ENCODE measurements around the gene CACNG3.
"Not testable (repeated sequence)": the region's sequence is repeated elsewhere in the genome, so short reads cannot be mapped to it uniquely, and the experiment has no call there.

Gene CACNG3

DNA sequence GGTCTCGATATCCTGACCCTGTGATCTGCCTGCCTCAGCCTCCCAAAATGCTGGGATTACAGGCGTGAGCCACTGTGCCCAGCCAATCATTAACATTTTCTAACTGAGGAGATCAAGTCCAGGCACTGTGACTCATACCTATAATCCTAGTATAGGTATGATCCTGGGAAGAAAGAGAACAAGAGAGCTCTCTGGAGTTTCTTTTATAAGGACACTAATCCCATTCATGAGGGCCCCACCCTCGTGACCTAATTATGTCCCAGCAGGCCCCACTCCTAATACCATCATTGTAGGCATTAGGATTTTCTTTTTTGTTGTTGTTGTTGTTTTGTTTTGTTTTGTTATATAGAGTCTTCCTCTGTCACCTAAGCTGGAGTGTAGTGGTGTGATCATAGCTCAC, 80.4 kb downstream of the CACNG3 start:
- no peak for DNase-seq

DNA sequence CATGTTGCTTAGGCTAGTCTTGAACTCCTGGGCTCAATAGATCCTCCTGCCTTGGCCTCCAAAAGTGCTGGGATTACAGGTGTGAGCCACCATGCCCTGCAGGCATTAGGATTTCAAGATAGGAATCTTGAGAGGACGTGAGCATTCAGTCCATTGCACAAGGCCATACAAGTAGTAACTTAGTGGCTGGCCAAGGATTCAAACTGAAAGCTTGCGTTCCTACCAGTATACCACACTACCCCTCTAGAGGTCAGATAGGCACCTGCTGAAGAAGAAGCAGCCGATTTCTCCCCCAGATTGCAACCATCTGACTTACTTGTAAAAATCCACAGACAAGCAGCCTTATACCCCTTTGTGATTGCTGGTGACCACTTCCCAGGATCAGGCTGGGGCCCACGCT, 80.9 kb downstream of the CACNG3 start:
- no peak for DNase-seq

DNA sequence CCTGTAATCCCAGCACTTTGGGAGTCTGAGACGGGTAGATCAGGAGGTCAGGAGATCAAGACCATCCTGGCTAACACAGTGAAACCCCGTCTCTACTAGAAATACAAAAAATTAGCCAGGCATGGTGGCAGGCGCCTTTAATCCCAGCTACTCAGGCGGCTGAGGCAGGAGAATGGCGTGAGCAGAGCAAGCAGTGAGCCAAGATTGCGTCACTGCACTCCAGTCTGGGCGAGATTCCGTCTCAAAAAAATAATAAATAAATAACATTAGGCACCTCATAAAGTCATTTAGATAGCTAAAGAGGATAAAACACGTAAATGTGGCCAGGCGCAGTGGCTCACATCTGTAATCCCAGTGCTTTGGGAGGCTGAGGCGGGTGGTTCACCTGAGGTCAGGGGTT, 87.7 kb downstream of the CACNG3 start:
- not testable (repeated sequence) for DNase-seq

DNA sequence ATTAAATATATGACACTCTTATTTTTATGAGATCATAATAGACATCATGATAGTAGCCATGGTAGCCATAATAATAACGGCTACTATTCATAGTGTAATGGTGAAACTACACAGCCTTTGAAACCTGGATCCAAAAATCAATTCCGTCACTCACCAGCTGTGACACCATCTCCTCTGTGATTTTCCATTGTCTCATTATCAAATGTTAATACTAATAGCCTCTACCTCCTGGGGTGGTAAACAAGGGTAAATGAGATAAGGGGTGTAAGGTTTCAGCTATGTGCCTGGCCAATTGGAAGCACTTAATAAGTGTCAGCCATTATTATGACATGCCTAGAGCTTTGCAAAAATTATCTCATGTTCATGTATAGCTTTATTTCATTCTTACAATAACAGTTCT, 88.6 kb downstream of the CACNG3 start:
- DNase-seq: no peak

DNA sequence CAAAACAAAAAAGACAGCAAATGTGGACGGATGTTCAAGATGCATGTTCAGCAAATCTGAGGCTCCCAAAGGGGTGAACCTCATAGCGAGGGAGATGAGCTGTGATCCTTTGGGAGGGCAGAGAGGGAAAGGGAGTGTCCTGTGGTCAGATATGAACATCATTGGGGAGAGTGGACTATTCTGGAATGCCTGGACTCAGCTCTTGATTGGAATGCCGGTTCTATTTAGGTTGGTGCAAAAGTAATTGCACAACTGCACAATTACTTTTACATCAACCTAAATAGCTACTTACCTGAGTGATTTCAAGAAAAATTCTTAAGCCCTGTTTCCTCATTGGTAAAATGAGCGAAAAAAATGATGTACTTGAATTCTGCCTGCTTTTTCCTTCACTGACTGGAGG, 89.6 kb downstream of the CACNG3 start:
- no peak for DNase-seq

DNA sequence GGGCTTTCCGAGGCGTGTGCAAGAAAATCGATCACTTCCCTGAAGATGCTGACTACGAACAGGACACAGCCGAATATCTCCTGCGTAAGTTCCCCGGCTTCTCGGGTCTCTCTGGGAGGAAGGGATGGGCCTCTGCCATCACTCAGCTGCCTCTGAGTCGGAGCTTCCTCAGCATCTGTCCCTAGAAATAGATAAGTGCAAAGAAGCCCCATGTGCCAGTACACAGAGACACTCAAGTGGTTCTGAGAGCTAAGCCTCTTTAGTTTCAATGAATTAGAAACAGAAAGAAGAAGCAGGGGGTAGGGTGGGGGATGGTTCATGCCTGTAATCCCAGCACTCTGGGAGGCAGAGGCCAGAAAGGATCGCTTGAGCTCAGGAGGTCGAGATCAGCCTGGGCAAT, 90.6 kb downstream of the CACNG3 start:
- no peak for DNase-seq

DNA sequence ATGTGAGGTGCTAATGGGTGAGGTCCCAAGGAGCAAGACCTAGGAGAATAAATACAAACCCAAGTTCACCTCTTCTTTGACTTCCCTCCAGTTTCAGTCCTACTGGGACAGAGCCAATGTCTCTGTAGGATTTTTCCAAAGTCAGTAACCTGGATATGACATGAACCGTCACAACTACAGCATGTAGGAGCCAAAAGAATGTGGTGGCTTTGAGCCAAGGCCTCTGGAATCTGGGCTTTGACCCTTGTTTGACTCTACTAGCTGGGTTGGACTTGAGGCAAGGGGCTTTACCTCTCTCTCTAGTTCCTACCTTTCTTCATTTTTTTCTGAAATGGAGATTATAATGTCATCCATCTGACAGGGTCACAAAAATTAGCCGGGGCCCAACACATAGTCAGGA, 91.4 kb downstream of the CACNG3 start:
- no peak for DNase-seq

DNA sequence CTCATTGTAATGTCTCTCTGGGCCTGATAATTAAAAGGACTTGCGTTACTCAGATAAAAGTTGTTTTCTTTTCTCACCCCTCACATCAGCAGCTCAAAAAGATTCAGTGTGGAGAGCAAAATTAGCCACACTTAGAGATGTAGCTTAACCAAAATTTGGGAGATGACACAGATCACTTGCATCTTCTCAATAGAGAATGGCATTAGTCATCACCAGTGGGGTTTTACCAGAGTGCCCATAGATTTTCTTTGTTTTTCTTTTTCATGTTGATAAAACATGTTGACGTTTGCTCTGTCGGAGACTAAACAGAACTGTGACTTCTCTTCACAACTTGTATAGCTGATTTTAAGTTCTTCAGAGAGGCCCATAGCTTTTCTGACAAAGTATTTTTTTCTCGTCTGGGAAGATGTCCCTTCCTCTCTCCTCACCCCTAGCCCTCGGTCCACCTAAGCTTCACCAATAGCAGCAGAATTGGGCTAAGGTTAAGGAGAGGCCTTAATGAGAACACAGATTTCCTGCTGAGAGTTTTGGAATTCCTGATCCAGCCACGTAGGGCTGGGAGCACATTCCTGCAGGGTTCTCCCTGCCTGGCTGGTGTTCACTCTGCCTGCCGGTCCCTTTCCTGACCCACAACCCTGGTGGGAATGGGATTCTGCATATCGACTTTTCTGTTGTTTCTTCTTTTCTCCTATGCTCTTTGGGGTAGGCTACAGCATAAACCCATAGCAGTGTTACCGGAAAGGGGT, 92.6 kb downstream of the CACNG3 start:
- DNase-seq: no peak

DNA sequence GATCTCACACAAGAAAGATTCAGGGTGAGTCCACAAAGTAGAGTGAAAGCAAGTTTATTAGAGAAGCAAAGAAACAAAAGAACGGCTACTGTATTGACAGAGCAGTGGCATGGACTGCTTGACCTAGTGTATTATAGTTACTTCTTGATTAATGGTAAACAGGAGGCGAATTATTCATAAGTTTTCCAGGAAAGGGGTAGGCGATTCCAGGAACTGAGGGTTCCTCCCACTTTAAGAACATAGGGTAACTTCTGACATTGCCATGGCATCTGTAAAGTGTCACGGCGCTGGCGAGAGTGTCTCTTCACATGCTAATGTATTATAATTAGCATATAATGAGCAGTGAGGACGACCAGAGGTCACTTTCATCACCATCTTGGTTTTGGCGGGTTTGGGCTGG, 93.2 kb downstream of the CACNG3 start:
- DNase-seq: no peak

DNA sequence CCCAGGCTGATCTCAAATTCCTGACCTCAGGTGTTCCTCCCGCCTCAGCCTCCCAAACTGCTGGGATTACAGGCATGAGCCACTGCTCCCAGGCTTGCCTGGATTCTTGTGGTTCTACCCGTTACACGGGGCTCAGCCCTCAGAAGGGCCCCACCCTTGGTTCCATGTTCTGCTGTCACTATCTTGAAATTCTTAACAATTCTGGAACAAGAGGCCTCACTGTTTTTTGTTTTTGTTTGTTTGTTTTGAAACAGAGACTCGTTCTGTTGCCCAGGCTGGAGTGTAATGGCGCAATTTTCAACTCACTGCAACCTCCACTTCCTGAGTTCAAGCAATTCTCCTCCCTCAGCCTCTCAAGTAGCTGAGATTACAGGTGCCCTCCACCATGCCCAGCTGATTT, 96.6 kb downstream of the CACNG3 start:
- DNase-seq: no peak

DNA sequence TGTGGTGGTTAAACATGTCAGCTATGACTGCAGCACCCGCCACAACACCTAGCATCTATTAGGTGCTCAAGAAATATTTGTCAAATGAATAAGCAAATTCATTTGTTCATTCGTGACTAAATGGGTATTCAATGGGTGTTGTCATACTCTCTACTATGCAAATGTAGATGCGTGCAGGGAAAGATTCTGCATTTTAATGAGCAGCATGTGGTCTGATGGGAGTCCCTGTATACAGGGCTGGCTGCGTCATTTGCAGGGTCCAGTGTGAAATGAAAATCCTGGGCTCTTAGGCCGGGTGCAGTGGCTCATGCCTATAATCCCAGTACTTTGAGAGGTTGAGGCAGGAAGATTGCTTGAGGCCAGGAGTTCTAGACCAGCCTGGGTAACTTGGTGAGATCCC, 97.5 kb downstream of the CACNG3 start:
- no peak for DNase-seq

DNA sequence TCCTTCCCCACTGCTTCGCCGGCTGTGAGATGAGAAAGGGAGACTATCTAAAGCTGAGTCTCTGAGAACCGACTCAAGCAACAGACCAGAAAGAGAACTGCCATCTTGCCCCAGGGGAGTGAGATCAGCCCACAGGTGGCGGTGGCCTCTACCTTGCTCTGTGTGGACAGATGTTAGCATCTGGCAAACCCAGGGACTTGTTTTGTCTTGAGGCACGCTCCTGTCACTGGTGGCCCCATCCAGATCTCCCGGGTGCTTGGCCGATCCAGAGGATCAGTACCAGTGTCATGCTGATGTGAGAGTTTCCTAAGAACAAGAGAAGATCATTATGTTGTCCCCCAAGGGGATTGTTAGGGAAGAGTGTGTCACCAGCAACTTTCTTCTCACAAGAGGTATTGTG, 101.4 kb downstream of the CACNG3 start:
- no peak for DNase-seq

DNA sequence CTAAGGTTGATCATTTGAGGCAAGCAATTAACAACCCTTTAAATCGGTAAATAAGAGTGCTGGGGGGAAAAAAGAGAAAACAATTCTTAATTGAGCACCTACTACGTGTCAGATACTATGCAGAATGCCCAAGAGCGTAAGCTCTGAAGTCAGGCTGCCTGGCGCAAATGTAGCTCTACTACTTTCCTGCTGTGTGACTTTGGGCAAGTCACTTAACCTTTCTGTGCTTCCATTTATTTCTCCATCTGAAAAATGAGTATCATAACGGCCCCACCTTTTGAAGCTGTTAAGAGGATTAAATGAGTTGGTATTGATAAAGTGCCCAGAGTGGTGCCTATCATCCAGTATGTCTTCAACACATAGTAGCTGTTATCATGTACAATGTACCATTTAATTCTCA, 102.0 kb downstream of the CACNG3 start:
- no peak for DNase-seq

DNA sequence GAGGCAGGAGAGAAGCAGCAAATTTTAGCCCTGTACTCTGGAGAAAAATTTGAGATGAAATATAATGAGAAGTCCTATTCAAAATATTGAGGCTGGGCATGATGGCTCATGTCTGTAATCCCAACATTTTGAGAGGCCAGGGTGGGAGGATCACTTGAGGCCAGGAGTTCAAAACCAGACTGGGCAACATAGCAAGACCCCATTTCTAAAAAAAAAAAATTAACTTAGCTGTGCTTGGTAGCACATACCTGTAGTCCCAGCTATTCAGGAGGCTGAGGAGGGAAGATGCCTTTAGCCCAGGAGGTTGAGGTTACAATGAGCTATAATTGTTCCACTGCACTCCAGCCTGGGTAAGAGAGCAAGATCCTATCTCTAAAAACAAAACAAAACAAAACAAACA, 103.4 kb downstream of the CACNG3 start:
- no peak for DNase-seq

DNA sequence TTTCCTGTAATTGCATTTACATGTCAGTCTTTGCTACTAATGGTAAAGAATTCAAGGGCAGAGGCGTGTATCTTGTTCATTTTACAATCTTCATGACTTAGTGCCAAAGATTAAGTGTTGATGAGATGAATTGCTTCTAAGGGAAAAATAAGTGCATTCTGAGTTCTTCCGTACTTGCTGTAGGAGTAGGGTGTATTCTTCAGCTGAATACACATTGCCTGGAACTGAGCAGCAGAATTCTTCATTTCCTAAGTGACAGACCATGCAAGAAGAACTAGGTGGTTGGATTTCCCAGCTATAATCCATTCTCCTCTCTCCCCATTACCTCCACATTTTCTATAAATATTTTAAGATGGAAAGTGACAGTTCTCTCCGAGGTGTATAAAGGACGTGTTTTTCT, 104.8 kb downstream of the CACNG3 start:
- DNase-seq: no peak

DNA sequence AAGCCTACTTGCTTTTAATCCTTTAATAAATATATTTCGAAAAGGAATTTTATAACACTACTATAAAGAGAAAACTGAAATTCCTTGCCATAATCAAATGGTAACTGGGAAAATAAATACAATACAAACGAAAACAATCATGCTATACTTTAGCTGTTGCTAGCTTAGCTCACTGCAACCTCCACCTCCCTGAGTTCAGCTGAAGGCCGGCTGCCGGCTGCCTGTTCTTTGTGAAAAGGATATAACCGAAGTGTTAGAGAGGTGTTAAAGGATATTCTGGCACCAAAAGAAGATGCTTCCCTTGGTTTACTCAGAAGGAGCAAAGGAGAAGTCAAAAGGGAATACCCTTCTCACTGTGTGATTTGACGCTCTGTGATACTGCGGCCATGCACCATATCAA, 108.5 kb downstream of the CACNG3 start:
- no peak for DNase-seq

DNA sequence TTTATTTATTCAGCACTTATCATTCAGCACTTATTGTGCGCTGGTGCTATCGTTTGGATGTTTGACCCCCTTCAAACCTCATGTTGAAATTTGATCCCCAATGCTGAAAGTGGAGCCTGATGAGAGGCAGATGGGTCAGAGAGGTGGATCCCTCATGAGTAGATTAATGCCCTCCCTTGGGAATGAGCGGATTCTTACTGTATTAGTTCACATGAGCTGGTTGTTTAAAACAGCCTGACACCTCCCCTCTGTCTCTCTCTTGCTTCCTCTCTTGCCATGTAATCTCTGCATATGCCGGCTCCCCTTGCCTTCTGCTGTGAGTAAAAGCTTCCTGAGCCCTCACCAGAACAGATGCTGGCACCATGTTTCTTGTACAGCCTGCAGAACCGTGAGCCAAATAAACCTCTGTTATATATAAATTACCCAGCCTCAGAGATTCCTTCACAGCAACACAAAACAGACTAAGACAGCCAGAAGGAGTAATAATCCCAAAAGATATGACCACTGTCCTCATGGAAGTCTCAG, 111.1 kb downstream of the CACNG3 start:
- no peak for DNase-seq

DNA sequence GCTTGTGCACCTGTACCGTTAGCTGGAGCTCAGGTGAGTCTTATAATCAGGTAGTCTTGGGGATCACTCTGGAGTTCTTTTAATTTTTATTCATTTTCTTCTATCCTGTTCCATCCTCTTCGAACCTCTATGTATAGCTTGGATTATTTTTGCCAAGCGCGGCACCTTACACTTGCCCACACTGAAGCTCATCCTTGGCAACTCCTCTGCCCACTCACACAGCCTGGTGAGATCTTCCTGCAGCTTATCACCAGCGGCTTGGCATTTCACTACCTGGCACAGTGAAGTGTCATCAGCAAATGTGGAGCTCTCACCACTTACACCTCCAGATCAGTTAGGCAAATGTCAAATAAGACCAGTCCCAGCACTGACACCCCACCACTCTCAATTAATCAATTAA, 116.7 kb downstream of the CACNG3 start:
- DNase-seq: no peak

DNA sequence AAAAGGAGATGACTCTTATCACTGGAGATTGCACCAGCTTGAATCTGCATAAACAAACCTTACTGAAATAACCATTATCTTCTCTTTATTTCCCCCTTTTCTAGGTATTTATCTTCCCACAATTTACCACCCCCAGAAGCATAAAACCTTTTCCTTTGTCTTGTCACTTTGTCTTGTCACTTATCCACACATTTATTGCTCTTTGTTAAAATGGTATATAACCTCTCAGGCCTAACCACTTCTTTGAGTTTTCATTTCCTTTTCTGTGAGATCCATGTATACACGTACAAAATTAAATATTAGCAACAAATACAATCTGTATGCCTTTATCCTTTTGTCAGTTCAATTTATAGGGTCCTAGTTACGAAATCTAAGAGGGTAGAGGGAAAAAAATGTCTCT, 122.9 kb downstream of the CACNG3 start:
- no peak for DNase-seq

DNA sequence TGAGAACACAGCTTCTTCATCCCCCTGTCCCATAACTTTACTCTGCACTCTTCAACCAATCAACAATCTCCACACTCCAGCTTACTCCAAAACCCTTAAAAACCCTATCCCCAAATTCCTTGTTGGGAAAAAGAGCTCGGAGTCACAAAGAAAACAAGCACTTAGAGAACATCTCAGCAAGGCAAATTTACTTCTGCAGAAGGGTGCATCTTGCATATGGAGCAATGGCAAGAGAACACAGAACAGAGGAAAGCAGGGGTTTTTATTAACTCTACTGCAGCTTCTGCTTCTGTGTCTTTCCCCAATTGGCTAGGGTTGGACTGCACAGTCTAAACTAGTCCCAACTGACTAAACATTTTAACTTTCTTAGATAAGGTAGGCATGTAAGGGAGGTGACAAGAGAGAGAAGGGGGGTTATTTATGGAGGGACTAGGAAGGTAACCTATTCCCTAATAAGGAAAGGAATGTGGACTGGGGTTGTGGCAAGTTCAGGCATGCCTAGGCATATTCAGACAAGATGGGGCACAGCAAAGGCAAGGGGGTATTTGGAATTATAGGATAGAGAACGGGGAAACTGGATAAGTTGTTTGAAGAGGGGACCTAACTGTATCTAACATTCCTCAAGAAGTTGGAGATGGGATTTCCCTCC, 125.5 kb downstream of the CACNG3 start:
- DNase-seq: no peak

DNA sequence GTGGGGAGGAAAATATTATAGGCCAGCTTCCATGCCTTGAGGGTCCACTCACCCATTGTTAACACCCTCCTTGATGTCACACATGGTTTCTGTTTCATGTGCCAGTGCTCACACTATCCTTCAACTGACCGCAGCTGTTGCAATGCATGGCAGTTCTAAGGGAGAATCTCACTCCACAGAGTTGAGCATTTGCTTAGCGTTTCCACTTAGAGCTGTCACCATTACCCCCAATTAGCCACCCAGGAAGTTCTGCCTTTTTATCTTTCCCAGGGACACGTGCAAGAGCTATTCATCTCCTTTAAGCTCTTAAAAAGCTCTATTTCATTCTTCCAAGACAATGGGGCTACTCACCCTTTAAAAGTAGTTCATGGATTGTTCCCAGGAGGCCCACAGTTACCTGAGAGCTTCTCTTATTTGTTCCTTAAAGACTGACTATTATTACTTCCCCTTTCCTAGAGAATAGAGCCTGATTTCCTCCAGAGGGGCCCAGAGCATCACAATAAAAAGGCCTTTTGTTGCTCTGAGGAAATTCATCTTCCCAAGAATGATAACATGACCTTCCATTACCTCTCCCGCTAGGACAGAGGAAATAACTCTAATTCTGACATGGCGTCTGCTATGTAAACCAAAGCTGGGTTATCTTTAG, 126.8 kb downstream of the CACNG3 start:
- DNase-seq: no peak

DNA sequence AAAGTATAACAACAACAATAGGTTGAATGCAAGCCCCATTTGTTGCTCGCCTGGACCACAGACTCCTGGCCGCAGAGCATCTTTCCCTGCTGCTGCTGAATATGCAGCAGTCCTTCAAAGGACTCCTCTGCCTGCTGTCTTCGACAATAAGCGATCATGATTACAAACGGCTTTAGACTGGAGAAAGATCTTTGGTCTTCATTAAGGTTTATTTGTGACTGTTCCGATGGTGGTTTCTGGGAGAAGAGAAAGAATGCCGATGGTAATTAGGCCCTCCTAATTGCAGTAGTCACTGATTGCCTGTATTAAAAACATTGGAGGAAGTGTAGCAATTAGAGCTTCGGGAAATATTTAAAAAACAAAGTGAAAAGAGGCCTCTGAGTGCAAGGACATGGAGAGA, 138.2 kb downstream of the CACNG3 start:
- DNase-seq: no peak

DNA sequence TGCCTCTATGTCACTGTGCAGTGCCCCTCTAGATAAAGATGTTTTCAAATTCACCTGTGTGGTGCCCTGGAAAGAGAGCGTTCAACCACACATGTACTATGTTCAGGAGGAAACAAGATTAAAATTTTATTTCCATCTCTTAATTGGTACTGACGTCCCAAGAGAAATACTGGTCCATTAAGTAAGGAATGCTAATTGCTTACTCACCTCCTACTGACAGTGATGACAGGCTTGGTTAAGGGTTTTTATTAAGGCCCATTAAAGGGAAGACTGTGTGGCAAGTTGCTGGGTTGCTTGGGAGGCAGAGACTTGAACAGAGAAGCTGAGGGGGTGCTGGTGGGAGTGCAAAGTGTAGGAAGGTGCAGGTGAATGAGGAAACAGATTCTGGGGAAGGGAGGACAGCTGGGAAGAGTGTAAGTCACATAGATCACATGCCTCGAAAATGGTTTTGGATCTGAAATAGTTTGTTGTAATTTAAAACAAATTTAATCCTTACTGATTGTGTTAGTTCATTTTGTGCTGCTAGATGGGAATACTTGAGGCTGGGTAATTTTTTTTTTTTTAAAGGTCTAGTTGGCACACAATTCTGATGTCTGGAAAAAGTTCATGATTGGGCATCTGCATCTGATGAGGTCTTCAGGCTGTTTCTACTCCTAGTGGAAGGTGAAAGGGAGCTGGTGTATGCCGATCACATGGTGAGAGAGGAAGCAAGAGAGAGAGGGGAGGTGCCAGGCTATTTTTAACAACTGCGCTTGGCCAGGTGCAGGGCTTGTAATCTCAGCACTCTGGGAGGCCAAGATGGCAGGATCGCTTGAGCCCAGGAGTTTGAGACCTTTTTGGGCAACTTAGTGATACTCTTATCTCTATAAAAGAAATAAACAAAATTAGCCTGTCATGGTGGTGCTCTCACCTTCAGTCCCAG, 140.5 kb downstream of the CACNG3 start:
- DNase-seq: no peak
